Measurements from ENCODE around the gene RNF213. TPM values are rescaled to one million over a fixed set of nuclear protein-coding genes. Genes with fewer than 3 reads are reported as not detected.

The RNF213 gene
- total and polyA plus RNA-seq, 2 of the 8 experiments (the other 6 are each of a cell fraction or from before 2014, with no cell fraction given): 33.8 to 62.8 TPM

DNA sequence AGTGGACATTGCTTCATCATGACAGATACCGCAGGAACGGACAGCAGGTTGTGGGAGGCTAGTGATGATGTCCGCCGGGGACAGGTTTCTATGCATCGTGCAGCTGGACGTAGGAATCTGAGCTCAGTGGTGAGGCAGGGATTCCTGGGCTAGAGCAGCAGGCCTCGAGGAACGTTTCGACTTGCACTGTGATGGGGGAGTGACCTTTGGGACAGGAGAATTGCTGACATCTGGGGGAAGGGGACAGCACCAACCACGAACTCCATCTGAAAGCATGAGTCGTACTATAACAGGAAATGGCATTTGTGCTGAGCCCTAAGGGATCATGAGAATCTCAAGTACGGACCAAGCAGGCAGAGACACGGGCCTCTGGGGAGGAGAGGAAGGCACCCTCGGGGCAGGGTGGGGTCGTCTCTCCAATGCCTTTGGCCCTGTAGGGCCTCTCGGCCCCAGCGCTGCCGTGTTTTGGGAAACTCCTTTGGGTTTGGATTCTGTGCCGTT lies 88.5 kb downstream of the RNF213 start:
- H3K56ac ChIP-seq (replicated peaks; ENCODE audit: insufficient read length, low read depth, low read length): no peak overlapping the region
- no peak overlapping the region for H3K4me3 ChIP-seq (ENCODE audit: extremely low read depth in 1 of 4, insufficient read depth in 2 of 4, low read depth in 3 of 4, low read length in 4 of 4)
- 92% methylated on average over 17 of the region's 19 CpGs; no CpG with 5 or more reads in 1 of the 2 experiments for WGBS, 2 experiments (ENCODE audit: extremely low coverage in 1 of 2, insufficient coverage in 1 of 2, insufficient read length in 1 of 2, insufficient replicate concordance in 2 of 2, low coverage in 1 of 2, low lambda C conversion rate in 2 of 2, missing lambda C conversion rate in 1 of 2)
- TF ChIP-seq, protein P1, sequence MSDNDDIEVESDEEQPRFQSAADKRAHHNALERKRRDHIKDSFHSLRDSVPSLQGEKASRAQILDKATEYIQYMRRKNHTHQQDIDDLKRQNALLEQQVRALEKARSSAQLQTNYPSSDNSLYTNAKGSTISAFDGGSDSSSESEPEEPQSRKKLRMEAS (IDR thresholded peaks at IDR 0.05): no peak
- TF ChIP-seq SAP30 (IDR thresholded peaks at IDR 0.05; ENCODE audit: insufficient read depth, insufficient replicate concordance, low read length) (no peak), EZH2 (IDR thresholded peaks at IDR 0.05; ENCODE audit: low read depth, low read length, severe bottlenecking) (no peak), MAFK (IDR thresholded peaks at IDR 0.05; ENCODE audit: low read depth, low read length) (no peak), CHD2 (IDR thresholded peaks at IDR 0.05; ENCODE audit: low read length) (no peak), CTBP2 (IDR thresholded peaks at IDR 0.05; ENCODE audit: borderline replicate concordance, insufficient read depth, insufficient read length, low read length) (no peak), CREB1 (IDR thresholded peaks at IDR 0.05) (no peak), RXRA (IDR thresholded peaks at IDR 0.05; ENCODE audit: insufficient read depth, low read depth, low read length) (no peak), CBX5 (IDR thresholded peaks at IDR 0.05; ENCODE audit: low read depth, low read length) (no peak)
- TF ChIP-seq, protein P2, sequence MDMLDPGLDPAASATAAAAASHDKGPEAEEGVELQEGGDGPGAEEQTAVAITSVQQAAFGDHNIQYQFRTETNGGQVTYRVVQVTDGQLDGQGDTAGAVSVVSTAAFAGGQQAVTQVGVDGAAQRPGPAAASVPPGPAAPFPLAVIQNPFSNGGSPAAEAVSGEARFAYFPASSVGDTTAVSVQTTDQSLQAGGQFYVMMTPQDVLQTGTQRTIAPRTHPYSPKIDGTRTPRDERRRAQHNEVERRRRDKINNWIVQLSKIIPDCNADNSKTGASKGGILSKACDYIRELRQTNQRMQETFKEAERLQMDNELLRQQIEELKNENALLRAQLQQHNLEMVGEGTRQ (IDR thresholded peaks at IDR 0.05; ENCODE audit: low read length): no peak
- TF ChIP-seq, protein P3, sequence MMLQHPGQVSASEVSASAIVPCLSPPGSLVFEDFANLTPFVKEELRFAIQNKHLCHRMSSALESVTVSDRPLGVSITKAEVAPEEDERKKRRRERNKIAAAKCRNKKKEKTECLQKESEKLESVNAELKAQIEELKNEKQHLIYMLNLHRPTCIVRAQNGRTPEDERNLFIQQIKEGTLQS (IDR thresholded peaks at IDR 0.05; ENCODE audit: insufficient read depth, low read depth, low read length): no peak

More for the DNA sequence above, 88.5 kb downstream of the RNF213 start:
- H3K4me1 ChIP-seq (replicated peaks in 1 of 4; ENCODE audit: control insufficient read depth in 3 of 4, insufficient read depth in 4 of 4, low read length in 3 of 4): no peaks in the 10 kb centered on the region
- no peak overlapping the region for H2BK12ac ChIP-seq (ENCODE audit: low read depth, low read length)
- no peak overlapping the region for H2BK5ac ChIP-seq (ENCODE audit: low read depth, low read length)
- H4K91ac ChIP-seq (replicated peaks; ENCODE audit: insufficient read length, low read length): no peak overlapping the region
- ChIA-PET CTCF (ENCODE audit: partially characterized antibody) (interaction anchor here (1.0 to 5.5 kb wide), 2 partner anchors 13 to 27 kb away, joined by 3 to 29 read pairs; no protein-coding TSS in a partner anchor), POLR2A (ENCODE audit: partially characterized antibody) (no interaction called here)
- H3K18ac ChIP-seq (ENCODE audit: extremely low read depth, low read length): no peak overlapping the region
- no peaks in the 10 kb centered on the region; a peak in 1 of 7 replicates for H3K27me3 ChIP-seq (replicated peaks in 1 of 4; ENCODE audit: control insufficient read depth in 3 of 4, extremely low read depth in 1 of 4, insufficient read depth in 3 of 4, low read length in 3 of 4)
- no peak overlapping the region for H3K14ac ChIP-seq (ENCODE audit: insufficient read length)
- no peaks in the 10 kb centered on the region for H3K23me2 ChIP-seq (ENCODE audit: low read depth, low read length)
- H3K79me2 ChIP-seq (ENCODE audit: control insufficient read depth in 1 of 2, insufficient read depth in 2 of 2, low read length in 2 of 2): no peaks in the 10 kb centered on the region
- no peak overlapping the region for H2BK15ac ChIP-seq (ENCODE audit: low read length)
- no peak overlapping the region for H2BK120ac ChIP-seq (replicated peaks; ENCODE audit: low read depth, low read length)
- peaks cover 7 to 13% of the 10 kb centered on the region in 2 experiments for H4K20me1 ChIP-seq (replicated peaks in 1 of 2; ENCODE audit: control insufficient read depth in 1 of 2, insufficient read depth in 2 of 2, low read length in 2 of 2)
- no peak overlapping the region for H4K5ac ChIP-seq (ENCODE audit: insufficient read length, low read depth, low read length)
- H3K4me2 ChIP-seq (ENCODE audit: insufficient read depth in 1 of 2, low read depth in 2 of 2, low read length in 2 of 2): no peak overlapping the region
- H3K27ac ChIP-seq (ENCODE audit: low read depth, low read length): no peak overlapping the region
- no peak overlapping the region for H2BK20ac ChIP-seq (ENCODE audit: low read length)
- H3K79me1 ChIP-seq (ENCODE audit: low read depth, low read length): peaks cover 2% of the 10 kb centered on the region; the same call in 1 of the 2 replicates
- H3K36me3 ChIP-seq (ENCODE audit: control insufficient read depth in 2 of 4, insufficient read depth in 4 of 4, low read length in 3 of 4): peaks cover 37 to 84% (median 72%) of the 10 kb centered on the region in 4 experiments
- H2AK5ac ChIP-seq (ENCODE audit: low read depth, low read length): no peak overlapping the region
- H3K23ac ChIP-seq (ENCODE audit: insufficient read length): no peak overlapping the region
- no peaks in the 10 kb centered on the region for H3K9me3 ChIP-seq (ENCODE audit: insufficient read depth in 2 of 2, low read depth in 1 of 2, low read length in 1 of 2)
- H4K8ac ChIP-seq (ENCODE audit: extremely low read depth, insufficient read depth, low read length): no peak overlapping the region
- FAIRE-seq (no peak), DNase-seq (ENCODE audit: low read depth in 1 of 2, low spot score in 2 of 2) (no peak)
- no peak overlapping the region for H3K9ac ChIP-seq (replicated peaks in 1 of 4; ENCODE audit: extremely low read depth in 1 of 4, low read depth in 3 of 4, low read length in 3 of 4)
- H3K4ac ChIP-seq (replicated peaks; ENCODE audit: insufficient read length, low read depth, low read length): no peak overlapping the region
- H2AFZ ChIP-seq (ENCODE audit: low read length): no peak overlapping the region

All from H1 (cell line).